SK-N-SH (cell line): ENCODE results near the gene MTA3. TPM values are rescaled to one million over a fixed set of nuclear protein-coding genes. Genes with fewer than 3 reads are reported as not detected.

Source experiments
- CTCF ChIA-PET: fragments of 300-600, 350-600 bp; formaldehyde crosslinking; extraction: SDS; loops from one replicate; lab custom pipeline; 2021; lab: Yijun Ruan, JAX
- POLR2A ChIA-PET: fragments of 350-600 bp; sonication (Branson Sonifier 250); formaldehyde crosslinking; extraction: SDS; loops from one replicate; lab custom pipeline; 2020; ENCODE audit warnings: antibody characterized with exemption, inconsistent platforms; lab: Yijun Ruan, JAX
- DNase-seq: peaks from one replicate; pipeline ENCODE4 v3.0.0; 2012
- H2AFZ ChIP-seq: fragments of 200-600 bp; sonication (generic); 2 replicates; pipeline ENCODE4 v1.8.1; 2016; ENCODE audit warnings: antibody characterized with exemption, mild to moderate bottlenecking, low read depth
- H3F3A ChIP-seq: fragments of 200-600 bp; sonication (generic); replicated peaks from 2 replicates; pipeline ENCODE3; 2016; ENCODE audit warnings: antibody characterized with exemption, mild to moderate bottlenecking; ENCODE audit not compliant: insufficient read depth
- H3K27ac ChIP-seq, 2 experiments: fragments of 200-500 bp in 1 of 2; fragments of 200-600 bp in 1 of 2; sonication (Bioruptor generic) in 1 of 2; sonication (generic), shearing (Covaris generic) in 1 of 2; 2 replicates each; pipeline versions ENCODE4 v1.5.1 to v1.6.1; 2014 to 2016; ENCODE audit warnings: low read depth in 2 of 2, inconsistent platforms in 1 of 2, low read length in 1 of 2, mild to moderate bottlenecking in 1 of 2, mixed read lengths in 1 of 2
- H3K27me3 ChIP-seq: fragments of 200-600 bp; sonication (generic), shearing (Covaris generic); 2 replicates; pipeline ENCODE4 v1.6.1; 2016; ENCODE audit warnings: mixed run types; ENCODE audit not compliant: insufficient read depth
- H3K36me3 ChIP-seq, 2 experiments: fragments of 200-500 bp in 1 of 2; fragments of 200-600 bp in 1 of 2; sonication (Bioruptor generic) in 1 of 2; sonication (generic) in 1 of 2; replicated peaks in 1 of 2; 2 replicates each; pipeline versions ENCODE3 to v1.5.1; 2014 to 2016; ENCODE audit warnings: low read length in 1 of 2, mild to moderate bottlenecking in 1 of 2; ENCODE audit not compliant: insufficient read depth in 2 of 2, control insufficient read depth in 1 of 2
- H3K4me1 ChIP-seq, 2 experiments: fragments of 200-500 bp in 1 of 2; fragments of 200-600 bp in 1 of 2; sonication (Bioruptor generic) in 1 of 2; sonication (generic), shearing (Covaris generic) in 1 of 2; 2 replicates each; pipeline versions ENCODE4 v1.5.1 to v1.6.1; 2014 to 2016; ENCODE audit warnings: low read depth in 1 of 2, low read length in 1 of 2, mixed run types in 1 of 2; ENCODE audit not compliant: insufficient read depth in 2 of 2, control insufficient read depth in 1 of 2
- H3K4me2 ChIP-seq: fragments of 200-600 bp; sonication (generic), shearing (Covaris generic); 2 replicates; pipeline ENCODE4 v1.6.1; 2017; ENCODE audit warnings: mixed run types
- H3K4me3 ChIP-seq, 2 experiments: fragments of 200-500 bp in 1 of 2; fragments of 200-600 bp in 1 of 2; sonication (Bioruptor generic) in 1 of 2; sonication (generic), shearing (Covaris generic) in 1 of 2; 2 replicates each; pipeline versions ENCODE4 v1.5.1 to v1.8.1; 2014 to 2016; ENCODE audit warnings: low read depth in 2 of 2, inconsistent platforms in 1 of 2, low read length in 1 of 2, mild to moderate bottlenecking in 1 of 2, mixed read lengths in 1 of 2, moderate library complexity in 1 of 2
- H3K79me2 ChIP-seq: fragments of 200-600 bp; sonication (generic); 2 replicates; pipeline ENCODE4 v1.8.1; 2017; ENCODE audit warnings: mild to moderate bottlenecking; ENCODE audit not compliant: insufficient read depth
- H3K9ac ChIP-seq: fragments of 200-600 bp; sonication (generic); 2 replicates; pipeline ENCODE4 v1.6.1; 2017; ENCODE audit warnings: mixed run types
- H3K9me2 ChIP-seq: fragments of 200-600 bp; sonication (generic); 2 replicates; pipeline ENCODE4 v1.6.1; 2017; ENCODE audit warnings: mixed run types
- H3K9me3 ChIP-seq: fragments of 200-600 bp; sonication (generic); 2 replicates; pipeline ENCODE4 v1.6.1; 2017; ENCODE audit warnings: mixed run types, mild to moderate bottlenecking, moderate library complexity
- H4K20me1 ChIP-seq: fragments of 200-600 bp; sonication (generic); 2 replicates; pipeline ENCODE4 v1.6.1; 2017; ENCODE audit warnings: mild to moderate bottlenecking, mixed run types; ENCODE audit not compliant: insufficient read depth
- CHD2 ChIP-seq: fragments of 150-350 bp; IDR thresholded peaks from 2 replicates; pipeline ENCODE4 v1.6.1; 2018; ENCODE audit warnings: low read length; ENCODE audit not compliant: partially characterized antibody
- CTCF ChIP-seq: fragments of 200-600 bp; sonication (generic); IDR thresholded peaks from 2 replicates; pipeline ENCODE4 v1.6.1; 2017; ENCODE audit warnings: antibody characterized with exemption, mild to moderate bottlenecking, moderate library complexity
- ELF1 ChIP-seq: IDR thresholded peaks from 2 replicates; pipeline ENCODE4 v1.4.0; 2012
- EZH2phosphoT487 ChIP-seq: fragments of 200-600 bp; sonication (generic); IDR thresholded peaks from 2 replicates; pipeline ENCODE4 v1.6.1; 2017; ENCODE audit warnings: low read depth, mixed run types, mild to moderate bottlenecking, antibody characterized with exemption, moderate library complexity, borderline replicate concordance
- FOSL2 ChIP-seq: IDR thresholded peaks from 2 replicates; pipeline ENCODE4 v1.4.0; 2012; ENCODE audit warnings: low read depth, mild to moderate bottlenecking, moderate library complexity, borderline replicate concordance
- FOXJ3 ChIP-seq: sonication (generic); formaldehyde crosslinking; IDR thresholded peaks from 2 replicates; pipeline ENCODE4 v1.5.1; 2020; ENCODE audit warnings: mild to moderate bottlenecking, missing genetic modification reagents
- GATA2 ChIP-seq: sonication (generic); formaldehyde crosslinking; IDR thresholded peaks from 2 replicates; pipeline ENCODE4 v1.5.0; 2020; ENCODE audit warnings: mild to moderate bottlenecking, missing genetic modification reagents
- IRF3 ChIP-seq: fragments of 150-350 bp; IDR thresholded peaks from 2 replicates; pipeline ENCODE4 v1.6.1; 2016; ENCODE audit warnings: mild to moderate bottlenecking, low read depth, low read length
- JUND ChIP-seq: IDR thresholded peaks from 2 replicates; pipeline ENCODE4 v1.4.0; 2012
- MEF2A ChIP-seq: IDR thresholded peaks from 2 replicates; pipeline ENCODE4 v1.4.0; 2012; ENCODE audit warnings: low read depth, borderline replicate concordance
- MXI1 ChIP-seq: IDR thresholded peaks from 2 replicates; pipeline ENCODE4 v1.6.1; 2012; ENCODE audit warnings: mild to moderate bottlenecking, low read depth, low read length, improper control_type of control experiment
- NFIC ChIP-seq: IDR thresholded peaks from 2 replicates; pipeline ENCODE4 v1.4.0; 2012; ENCODE audit warnings: borderline replicate concordance
- NRF1 ChIP-seq: IDR thresholded peaks from 2 replicates; pipeline ENCODE4 v1.6.1; 2012; ENCODE audit warnings: low read depth, mild to moderate bottlenecking, low read length
- POLR2AphosphoS5 ChIP-seq: IDR thresholded peaks from 2 replicates; pipeline ENCODE4 v1.6.1; 2012; ENCODE audit warnings: low read depth, low read length
- RAD21 ChIP-seq: IDR thresholded peaks from 2 replicates; pipeline ENCODE4 v1.6.1; 2012; ENCODE audit warnings: mild to moderate bottlenecking, low read length
- RCOR1 ChIP-seq: fragments of 150-350 bp; IDR thresholded peaks from 2 replicates; pipeline ENCODE4 v1.6.1; 2017; ENCODE audit warnings: antibody characterized with exemption, low read length
- RXRA ChIP-seq: IDR thresholded peaks from 2 replicates; pipeline ENCODE4 v1.4.0; 2012; ENCODE audit warnings: low read depth, mild to moderate bottlenecking, borderline replicate concordance
- TAF1 ChIP-seq: IDR thresholded peaks from 2 replicates; pipeline ENCODE4 v1.6.1; 2012; ENCODE audit warnings: low read depth, mild to moderate bottlenecking, low read length, moderate library complexity, borderline replicate concordance
- TEAD4 ChIP-seq: IDR thresholded peaks from 2 replicates; pipeline ENCODE4 v1.4.0; 2012; ENCODE audit warnings: mild to moderate bottlenecking, borderline replicate concordance; ENCODE audit not compliant: insufficient read depth
- ZBTB33 ChIP-seq: IDR thresholded peaks from 2 replicates; pipeline ENCODE4 v1.4.0; 2012; ENCODE audit warnings: low read depth, borderline replicate concordance
- WGBS: methylation state at CpG from one replicate; pipeline ENCODE4 v1.1.6; 2017; ENCODE audit warnings: low lambda C conversion rate; 5-methylcytosine and 5-hydroxymethylcytosine counted together
- polyA plus RNA-seq, 3 experiments: library from polyadenylated mRNA; depleted of rRNA; stranded (reverse); fragments of >200 nt; gene quantifications; 2 replicates each; pipeline ENCODE4 v1.2.3, GENCODE V29; 2012

Gene MTA3
- polyA plus RNA-seq, 1 of the 3 experiments (the other 2 are of a cell fraction), result 30.8 TPM

GRCh38 chr2:42566025-42566424 lies 2.4 kb upstream of the MTA3 start:
- DNase-seq, result no peak
- H3F3A ChIP-seq, result peaks cover 8% of the 10 kb centered on the region
- ChIA-PET CTCF (interaction anchor here (1.5 to 2.8 kb wide), 3 partner anchors 9 to 97 kb away, joined by 7 to 11 read pairs (median 7); no protein-coding TSS in a partner anchor), POLR2A (no interaction called here)
- no peaks in the 10 kb centered on the region for H4K20me1 ChIP-seq
- no peak overlapping the region for H3K4me2 ChIP-seq
- WGBS, result 90% methylated on average over 3 of the region's 3 CpGs
- no peak overlapping the region for H2AFZ ChIP-seq
- H3K4me3 ChIP-seq, result no peak overlapping the region
- H3K9me3 ChIP-seq, result no peaks in the 10 kb centered on the region
- no peaks in the 10 kb centered on the region for H3K36me3 ChIP-seq
- H3K9me2 ChIP-seq, result no peaks in the 10 kb centered on the region
- TF ChIP-seq EZH2phosphoT487, result no peak
- TF ChIP-seq MEF2A, result no peak
- no peak for TF ChIP-seq JUND
- no peak for TF ChIP-seq ELF1
- no peak for TF ChIP-seq CTCF
- TF ChIP-seq RCOR1, result no peak
- no peak for TF ChIP-seq FOSL2
- no peak for TF ChIP-seq IRF3
- TF ChIP-seq POLR2AphosphoS5, result no peak
- TF ChIP-seq TAF1, result no peak
- no peak for TF ChIP-seq TEAD4
- TF ChIP-seq RAD21, result no peak
- no peak for TF ChIP-seq GATA2 (CRISPR knock-in tag)
- TF ChIP-seq NFIC, result no peak
- no peak for TF ChIP-seq MXI1
- no peak for TF ChIP-seq CHD2
- no peak for TF ChIP-seq NRF1
- TF ChIP-seq RXRA, result no peak
- no peak for TF ChIP-seq ZBTB33
- no peak for TF ChIP-seq FOXJ3 (CRISPR knock-in tag)
- no peaks in the 10 kb centered on the region; the same call in 1 of the 2 replicates for H3K27me3 ChIP-seq
- H3K79me2 ChIP-seq, result peaks cover 17% of the 10 kb centered on the region
- H3K27ac ChIP-seq, result no peak overlapping the region
- H3K4me1 ChIP-seq, result peaks cover 0 to 12% of the 10 kb centered on the region in 2 experiments; a peak in 2 of 4 replicates
- H3K9ac ChIP-seq, result no peak overlapping the region
